Uterus (tissue), 4 donors: ENCODE measurements around the gene PSD. TPM values are rescaled to one million over a fixed set of nuclear protein-coding genes. Genes with fewer than 3 reads are reported as not detected.

Experiments used
- DNase-seq, 2 donors: peaks; one replicate each; pipeline ENCODE4 v3.0.0-alpha.2; 2019 to 2020
- H3K27ac ChIP-seq, 2 donors: fragments of 200-600 bp; sonication (generic); 1 replicate in 1 of 2; 2 replicates in 1 of 2; pipeline ENCODE4 v1.5.1; 2016 to 2018
- H3K27me3 ChIP-seq, 2 donors: fragments of 200-600 bp; sonication (generic); one replicate each; pipeline ENCODE4 v1.5.1; 2018 to 2019; ENCODE audit warnings: control low read depth in 1 of 2
- H3K36me3 ChIP-seq, 2 donors: fragments of 200-600 bp; sonication (generic); one replicate each; pipeline ENCODE4 v1.5.1; 2019; ENCODE audit warnings: control low read depth in 1 of 2
- H3K4me1 ChIP-seq, 2 donors: fragments of 200-600 bp; sonication (generic); one replicate each; pipeline ENCODE4 v1.5.1; 2018 to 2019; ENCODE audit warnings: control low read depth in 1 of 2
- H3K4me3 ChIP-seq, 2 donors: fragments of 200-600 bp; sonication (generic); 1 replicate in 1 of 2; 2 replicates in 1 of 2; pipeline ENCODE4 v1.5.1; 2018 to 2019; ENCODE audit warnings: mild to moderate bottlenecking in 1 of 2
- H3K9me3 ChIP-seq, 2 donors: fragments of 200-600 bp; sonication (generic); one replicate each; pipeline ENCODE4 v1.5.1; 2019; ENCODE audit warnings: control low read depth in 1 of 2
- CTCF ChIP-seq, 4 experiments: fragments of 200-600 bp in 2 of 4; fragments of 450-650 bp in 2 of 4; sonication (generic) in 2 of 4; IDR thresholded peaks; one replicate each; pipeline ENCODE4 v1.5.1; 2016 to 2019; ENCODE audit warnings: antibody characterized with exemption in 4 of 4, mild to moderate bottlenecking in 2 of 4, moderate library complexity in 1 of 4
- POLR2A ChIP-seq, 2 donors: fragments of 450-650 bp; IDR thresholded peaks; one replicate each; pipeline ENCODE4 v1.6.1; 2016; ENCODE audit warnings: antibody characterized with exemption in 2 of 2, mild to moderate bottlenecking in 1 of 2, moderate library complexity in 1 of 2
- intact Hi-C: fragments of 100-400 bp; cut with DNase I; formaldehyde crosslinking; loops from one replicate; pipeline ENCODE4 v1.15.1; 2023; ENCODE audit warnings: low total_unique reads
- total RNA-seq, 4 donors: library from RNA; depleted of rRNA in 3 of 4; stranded (reverse); fragments of >200 nt in 3 of 4; gene quantifications; one replicate each; pipeline versions ENCODE4 v1.1.0 to v1.2.4, GENCODE V29; 2014 to 2023
- donor health status: DM: yes; HTN: yes; CAD: no.

Gene PSD
- total RNA-seq, 4 donors from 2014 or later = 31.3 to 114 (median 37.3) TPM; not detected in 1

- peaks cover 0 to 5% of the 10 kb centered on the region in 2 donors for H3K4me1 ChIP-seq
- H3K36me3 ChIP-seq = no peaks in the 10 kb centered on the region
- intact Hi-C loops = no loop called here
- H3K9me3 ChIP-seq = no peaks in the 10 kb centered on the region
- H3K27me3 ChIP-seq = no peaks in the 10 kb centered on the region
- H3K27ac ChIP-seq = no peak overlapping the region
- TF ChIP-seq POLR2A (IDR thresholded peaks at IDR 0.05) (no peak), CTCF (IDR thresholded peaks at IDR 0.05) (no peak)
- no peak overlapping the region for H3K4me3 ChIP-seq
- no peak for DNase-seq
Measured at GRCh38 chr10:102425444-102425843, 6.9 kb upstream of the PSD start.

GRCh38 chr10:102424916-102425315, 6.3 kb upstream of the PSD start:
- Histone ChIP-seq H3K4me1 (peaks cover 0 to 8% of the 10 kb centered on the region in 2 donors), H3K9me3 (no peaks in the 10 kb centered on the region), H3K27ac (no peak overlapping the region), H3K36me3 (no peaks in the 10 kb centered on the region), H3K4me3 (no peak overlapping the region), H3K27me3 (no peaks in the 10 kb centered on the region)
- no peak for TF ChIP-seq CTCF (IDR thresholded peaks at IDR 0.05)
- TF ChIP-seq POLR2A (IDR thresholded peaks at IDR 0.05) = no peak
- intact Hi-C loops = no loop called here
- no peak for DNase-seq

GRCh38 chr10:102424145-102424544, 5.6 kb upstream of the PSD start:
- no peak for DNase-seq
- no peak overlapping the region for H3K4me3 ChIP-seq
- no peaks in the 10 kb centered on the region for H3K27me3 ChIP-seq
- H3K9me3 ChIP-seq = no peaks in the 10 kb centered on the region
- H3K36me3 ChIP-seq = no peaks in the 10 kb centered on the region
- TF ChIP-seq CTCF (IDR thresholded peaks at IDR 0.05) (no peak), POLR2A (IDR thresholded peaks at IDR 0.05) (no peak)
- no peak overlapping the region for H3K27ac ChIP-seq
- peaks cover 0 to 11% of the 10 kb centered on the region in 2 donors for H3K4me1 ChIP-seq
- intact Hi-C loops = no loop called here

GRCh38 chr10:102423372-102423968, 4.9 kb upstream of the PSD start:
- no peak for TF ChIP-seq CTCF (IDR thresholded peaks at IDR 0.05)
- Histone ChIP-seq H3K27me3 (no peaks in the 10 kb centered on the region), H3K4me3 (no peak overlapping the region), H3K36me3 (no peaks in the 10 kb centered on the region), H3K27ac (peak overlapping the region in 1 of 2 donors; percentile 92), H3K4me1 (peaks cover 0 to 11% of the 10 kb centered on the region in 2 donors), H3K9me3 (no peaks in the 10 kb centered on the region)
- DNase-seq = no peak
- intact Hi-C loops = no loop called here

GRCh38 chr10:102422545-102423129, 4.1 kb upstream of the PSD start:
- Histone ChIP-seq H3K4me3 (peak overlapping the region; percentile 79 to 92), H3K27me3 (peaks cover 0 to 7% of the 10 kb centered on the region in 2 donors), H3K4me1 (peaks cover 0 to 11% of the 10 kb centered on the region in 2 donors), H3K27ac (peak overlapping the region; percentile 92), H3K36me3 (no peaks in the 10 kb centered on the region), H3K9me3 (no peaks in the 10 kb centered on the region)
- peak; percentile 76 to 84 (median 78) for TF ChIP-seq CTCF (IDR thresholded peaks at IDR 0.05)
- TF ChIP-seq POLR2A (IDR thresholded peaks at IDR 0.05) = peak in 1 of 2 donors; percentile 19
- intact Hi-C loops = no loop called here
- DNase-seq = peak in 1 of 2 donors; percentile 73
